Sigmoid colon (tissue), 7 donors: ENCODE results near the gene MXRA8. TPM values are rescaled to one million over a fixed set of nuclear protein-coding genes. Genes with fewer than 3 reads are reported as not detected.

Experiments
- DNase-seq: peaks from one replicate; pipeline ENCODE4 v3.0.0-alpha.2; 2019
- H3K27ac ChIP-seq, 4 donors: fragments of 200-600 bp; sonication (generic); one replicate each; pipeline ENCODE4 v1.5.1; 2016 to 2019; ENCODE audit warnings: mild to moderate bottlenecking in 1 of 4
- H3K27me3 ChIP-seq, 3 donors: fragments of 200-600 bp; sonication (generic); one replicate each; pipeline ENCODE4 v1.5.1; 2019; ENCODE audit warnings: mild to moderate bottlenecking in 1 of 3
- H3K36me3 ChIP-seq, 4 donors: fragments of 200-600 bp; sonication (generic); one replicate each; pipeline ENCODE4 v1.5.1; 2016 to 2019
- H3K4me1 ChIP-seq, 4 donors: fragments of 200-600 bp; sonication (generic); one replicate each; pipeline ENCODE4 v1.5.1; 2017 to 2019
- H3K4me3 ChIP-seq, 4 donors: fragments of 200-600 bp; sonication (generic); one replicate each; pipeline ENCODE4 v1.5.1; 2017 to 2019; ENCODE audit warnings: mild to moderate bottlenecking in 2 of 4, moderate library complexity in 1 of 4
- H3K9me3 ChIP-seq, 4 donors: fragments of 200-600 bp in 3 of 4; sonication (generic) in 3 of 4; one replicate each; pipeline versions ENCODE4 v1.5.1 to v1.6.1; 2013 to 2019
- CTCF ChIP-seq, 4 experiments: fragments of 450-650 bp in 3 of 4; fragments of 200-600 bp in 1 of 4; IDR thresholded peaks; one replicate each; pipeline ENCODE4 v1.5.1; 2016 to 2019; ENCODE audit warnings: antibody characterized with exemption in 4 of 4, mild to moderate bottlenecking in 3 of 4, moderate library complexity in 2 of 4
- EP300 ChIP-seq, 4 donors: sonication (generic); formaldehyde crosslinking; IDR thresholded peaks; one replicate each; pipeline ENCODE4 v1.6.1; 2017; ENCODE audit warnings: antibody characterized with exemption in 4 of 4
- POLR2A ChIP-seq, 2 donors: fragments of 450-650 bp; IDR thresholded peaks; one replicate each; pipeline ENCODE4 v1.6.1; 2016; ENCODE audit warnings: antibody characterized with exemption in 2 of 2, mild to moderate bottlenecking in 2 of 2, moderate library complexity in 2 of 2
- POLR2AphosphoS5 ChIP-seq, 4 donors: sonication (generic); formaldehyde crosslinking; IDR thresholded peaks; one replicate each; pipeline ENCODE4 v1.6.1; 2017; ENCODE audit warnings: antibody characterized with exemption in 4 of 4
- WGBS, 2 donors: extraction: QIAGEN DNeasy Blood & Tissue Kit; methylation state at CpG; one replicate each; pipeline ENCODE4 v1.1.7; 2013; 5-methylcytosine and 5-hydroxymethylcytosine counted together
- intact Hi-C: fragments of 100-400 bp; cut with DNase I; formaldehyde crosslinking; loops from one replicate; pipeline ENCODE4 v1.15.1; 2023
- polyA plus RNA-seq, 3 donors: library from polyadenylated mRNA; stranded (reverse); fragments of 200-250 nt; gene quantifications; one replicate each; pipeline ENCODE4 v1.2.3, GENCODE V29; 2013
- total RNA-seq, 4 donors: library from RNA; depleted of rRNA; stranded (reverse); fragments of >200 nt; gene quantifications; one replicate each; pipeline ENCODE4 v1.1.0, GENCODE V29; 2016
- donor health status: healthy with polysubstance abuse.
- donor health status: Bipolar disorder and iron deficiency.
- donor health status: healthy.

MXRA8 gene
- total and polyA plus RNA-seq, 7 donors: 2.8 to 234 (median 78.8) TPM

- intact Hi-C loops: loop anchor here (5.0 kb wide), 1 partner anchor 188 kb away; the partner anchor contains the start of gene C1orf159
- peak overlapping the region; percentile 69 to 98 (median 87) for H3K27ac ChIP-seq
- peaks cover 0 to 8% (median 2%) of the 10 kb centered on the region in 4 donors for H3K36me3 ChIP-seq
- DNase-seq: peak; percentile 92
- no peaks in the 10 kb centered on the region for H3K9me3 ChIP-seq
- H3K27me3 ChIP-seq: no peaks in the 10 kb centered on the region
- H3K4me3 ChIP-seq: peak overlapping the region; percentile 25 to 98 (median 79)
- TF ChIP-seq POLR2AphosphoS5 (IDR thresholded peaks at IDR 0.05) (peak in 3 of 4 donors; percentile 9 to 31 (median 19)), CTCF (IDR thresholded peaks at IDR 0.05) (no peak)
- WGBS, 2 donors: 9 to 14% methylated on average over 25 of the region's 25 CpGs
- H3K4me1 ChIP-seq: peaks cover 0 to 62% (median 56%) of the 10 kb centered on the region in 4 donors
These were observed 52.9 kb downstream of the MXRA8 start for GRCh38 chr1:1305300-1306069.

DNA sequence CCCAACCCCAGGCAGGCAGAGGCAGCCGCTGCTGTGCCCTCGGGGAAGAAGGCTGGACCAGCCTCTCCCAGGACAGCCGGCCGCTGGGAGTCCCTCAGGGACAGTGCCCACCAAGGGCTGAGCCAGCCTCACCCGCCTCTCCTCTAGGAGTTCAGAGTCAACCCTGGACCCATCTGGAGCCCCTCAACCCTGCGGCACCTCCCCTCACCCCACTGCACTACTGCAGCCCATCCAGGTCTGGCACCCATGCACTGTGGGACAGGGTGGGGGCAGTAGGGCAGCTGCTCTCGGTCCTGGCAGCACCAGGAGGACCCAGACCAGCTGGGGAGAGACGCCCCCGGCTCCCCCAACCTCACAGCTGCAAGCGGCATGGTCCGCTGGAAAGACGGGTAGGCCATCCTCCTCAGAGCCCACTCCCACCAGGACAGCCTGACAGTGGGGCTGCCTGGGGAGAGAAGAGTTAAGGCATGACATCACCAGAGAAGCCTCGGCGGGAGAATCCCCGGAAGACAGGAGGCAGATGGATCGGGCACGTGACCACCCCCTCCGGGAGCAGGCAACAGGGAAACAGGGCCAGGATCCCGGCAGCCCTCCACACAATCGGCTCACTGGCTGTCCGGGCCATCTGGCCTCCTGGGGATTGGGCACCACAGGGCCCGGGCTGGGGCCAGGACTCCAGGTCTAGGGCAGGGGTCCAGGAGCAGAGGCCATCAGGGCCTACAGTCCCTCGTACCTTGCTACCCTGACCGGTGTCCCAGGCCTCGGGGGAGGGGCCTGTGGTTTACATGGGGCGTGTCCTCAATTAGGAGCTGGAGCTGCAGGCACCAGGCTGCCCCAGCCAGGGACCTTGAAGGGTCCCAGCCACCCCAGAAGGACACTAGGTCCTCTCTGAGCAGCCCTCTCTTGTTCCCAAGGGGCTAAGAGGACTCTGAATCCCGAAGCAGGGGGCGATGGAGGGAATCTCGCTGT is 53.7 kb downstream of the MXRA8 start:
- H3K27ac ChIP-seq: peak overlapping the region; percentile 69 to 98 (median 87)
- H3K36me3 ChIP-seq: no peaks in the 10 kb centered on the region
- intact Hi-C loops: loop anchor here (5.0 kb wide), 1 partner anchor 187 kb away; the partner anchor contains the start of gene C1orf159
- no peaks in the 10 kb centered on the region for H3K9me3 ChIP-seq
- TF ChIP-seq EP300 (IDR thresholded peaks at IDR 0.05) (peak in 2 of 4 donors; percentile 39 to 75), CTCF (IDR thresholded peaks at IDR 0.05) (no peak), POLR2AphosphoS5 (IDR thresholded peaks at IDR 0.05) (peak in 3 of 4 donors; percentile 40 to 68 (median 62))
- H3K4me3 ChIP-seq: peak overlapping the region; percentile 25 to 98 (median 79)
- peaks cover 0 to 56% (median 49%) of the 10 kb centered on the region in 4 donors for H3K4me1 ChIP-seq
- DNase-seq: peak; percentile 96
- WGBS, 2 donors: 36 to 41% methylated on average over 29 of the region's 29 CpGs
- no peaks in the 10 kb centered on the region for H3K27me3 ChIP-seq

DNA sequence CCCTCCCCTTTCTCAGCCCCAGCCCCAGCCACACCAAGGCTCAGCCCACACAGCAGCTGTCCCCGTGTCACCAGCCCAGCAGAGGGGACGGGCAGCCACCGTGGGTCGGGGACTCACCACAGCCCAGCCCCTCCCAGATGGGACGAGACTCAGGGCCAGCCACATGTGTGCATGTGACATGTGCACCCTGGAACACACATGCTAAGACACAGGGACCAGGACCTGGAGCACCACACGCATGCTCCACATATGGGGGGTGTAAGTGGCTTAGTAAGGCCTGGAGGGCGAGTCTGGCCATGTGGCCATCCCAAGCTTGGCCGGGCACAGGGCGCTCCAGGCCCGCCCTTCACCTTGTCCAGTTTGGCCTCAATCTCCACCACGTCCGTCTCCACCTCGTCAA is 54.6 kb downstream of the MXRA8 start:
- DNase-seq: no peak
- Histone ChIP-seq H3K36me3 (no peaks in the 10 kb centered on the region), H3K4me1 (peaks cover 0 to 47% (median 41%) of the 10 kb centered on the region in 4 donors), H3K27ac (peak overlapping the region; percentile 69 to 98 (median 87)), H3K4me3 (peak overlapping the region in 1 of 4 donors; percentile 98), H3K27me3 (no peaks in the 10 kb centered on the region), H3K9me3 (no peaks in the 10 kb centered on the region)
- 84 to 87% methylated on average over 13 of the region's 13 CpGs for WGBS, 2 donors
- intact Hi-C loops: no loop called here
- TF ChIP-seq POLR2AphosphoS5 (IDR thresholded peaks at IDR 0.05) (no peak), POLR2A (IDR thresholded peaks at IDR 0.05) (no peak), EP300 (IDR thresholded peaks at IDR 0.05) (no peak), CTCF (IDR thresholded peaks at IDR 0.05) (no peak)

- DNase-seq: no peak
- no peaks in the 10 kb centered on the region for H3K9me3 ChIP-seq
- no peaks in the 10 kb centered on the region for H3K27me3 ChIP-seq
- 76 to 85% methylated on average over 31 of the region's 31 CpGs for WGBS, 2 donors
- H3K4me3 ChIP-seq: no peak overlapping the region
- TF ChIP-seq EP300 (IDR thresholded peaks at IDR 0.05): no peak
- no peak for TF ChIP-seq POLR2A (IDR thresholded peaks at IDR 0.05)
- intact Hi-C loops: no loop called here
- peaks cover 0 to 44% (median 40%) of the 10 kb centered on the region in 4 donors for H3K4me1 ChIP-seq
- H3K36me3 ChIP-seq: peaks cover 0 to 2% (median 1%) of the 10 kb centered on the region in 4 donors
- H3K27ac ChIP-seq: peak overlapping the region in 1 of 4 donors; percentile 92
These were observed 55.3 kb downstream of the MXRA8 start for GRCh38 chr1:1302951-1303509.

Other genes with a start within 250 kb of the MXRA8 start
- 10 to 100 TPM in 2 of 4 donors, 1 to 10 TPM in 2; 7.9 to 13.8 (median 10.4) TPM for gene C1orf159, start 242.5 kb downstream of the MXRA8 start, total RNA-seq
- gene C1orf159, start 242.5 kb downstream of the MXRA8 start, polyA plus RNA-seq: 10 to 100 TPM in 1 of 3 donors, 1 to 10 TPM in 2; 6.6 to 25.3 (median 6.9) TPM
- not detected for gene TTLL10, start 184.7 kb downstream of the MXRA8 start, total RNA-seq
- gene TTLL10, start 184.7 kb downstream of the MXRA8 start, polyA plus RNA-seq: under 1 TPM; 0.46 to 0.70 (median 0.60) TPM
- gene TNFRSF18, start 152.0 kb downstream of the MXRA8 start, total RNA-seq: under 1 TPM in 1 of 4 donors, not detected in 3; 0.71 TPM
- 1 to 10 TPM in 2 of 3 donors, not detected in 1; 1.2 to 3.9 TPM for gene TNFRSF18, start 152.0 kb downstream of the MXRA8 start, polyA plus RNA-seq
- gene TNFRSF4, start 144.4 kb downstream of the MXRA8 start, total RNA-seq: 1 to 10 TPM in 1 of 4 donors, under 1 TPM in 1, not detected in 2; 0.95 to 1.8 TPM
- gene TNFRSF4, start 144.4 kb downstream of the MXRA8 start, polyA plus RNA-seq: 1 to 10 TPM; 1.2 to 8.6 (median 1.2) TPM
- gene SDF4, start 126.6 kb downstream of the MXRA8 start, total RNA-seq: 10 to 100 TPM; 73.4 to 95.6 (median 81.9) TPM
- gene SDF4, start 126.6 kb downstream of the MXRA8 start, polyA plus RNA-seq: 100 to 1,000 TPM in 1 of 3 donors, 10 to 100 TPM in 2; 33.0 to 181 (median 40.2) TPM
- gene B3GALT6, start 126.3 kb downstream of the MXRA8 start, total RNA-seq: 10 to 100 TPM in 2 of 4 donors, 1 to 10 TPM in 2; 8.6 to 12.5 (median 10.3) TPM
- gene B3GALT6, start 126.3 kb downstream of the MXRA8 start, polyA plus RNA-seq: 1 to 10 TPM; 1.8 to 9.6 (median 2.5) TPM
- 1 to 10 TPM in 2 of 4 donors, not detected in 2; 1.9 to 5.7 TPM for gene C1QTNF12, start 111.8 kb downstream of the MXRA8 start, total RNA-seq
- gene C1QTNF12, start 111.8 kb downstream of the MXRA8 start, polyA plus RNA-seq: 10 to 100 TPM; 17.6 to 28.7 (median 23.4) TPM
- 10 to 100 TPM; 33.1 to 44.3 (median 34.0) TPM for gene UBE2J2, start 84.7 kb downstream of the MXRA8 start, total RNA-seq
- 10 to 100 TPM; 32.4 to 63.6 (median 54.6) TPM for gene UBE2J2, start 84.7 kb downstream of the MXRA8 start, polyA plus RNA-seq
- 1 to 10 TPM; 1.2 to 5.0 (median 3.2) TPM for gene SCNN1D, start 78.1 kb downstream of the MXRA8 start, total RNA-seq
- gene SCNN1D, start 78.1 kb downstream of the MXRA8 start, polyA plus RNA-seq: 1 to 10 TPM in 1 of 3 donors, under 1 TPM in 1, not detected in 1; under 0.01 to 3.2 TPM
- 10 to 100 TPM; 21.4 to 57.1 (median 33.4) TPM for gene ACAP3, start 50.6 kb downstream of the MXRA8 start, total RNA-seq
- 10 to 100 TPM in 1 of 3 donors, 1 to 10 TPM in 2; 7.2 to 41.8 (median 8.3) TPM for gene ACAP3, start 50.6 kb downstream of the MXRA8 start, polyA plus RNA-seq
- 10 to 100 TPM; 15.7 to 24.0 (median 20.4) TPM for gene PUSL1, start 50.0 kb downstream of the MXRA8 start, total RNA-seq
- 10 to 100 TPM; 12.6 to 22.3 (median 12.7) TPM for gene PUSL1, start 50.0 kb downstream of the MXRA8 start, polyA plus RNA-seq
- gene INTS11, start 33.9 kb downstream of the MXRA8 start, total RNA-seq: 100 to 1,000 TPM in 1 of 4 donors, 10 to 100 TPM in 3; 83.8 to 135 (median 93.4) TPM
- 100 to 1,000 TPM in 1 of 3 donors, 10 to 100 TPM in 2; 58.3 to 117 (median 62.7) TPM for gene INTS11, start 33.9 kb downstream of the MXRA8 start, polyA plus RNA-seq
- 10 to 100 TPM in 2 of 4 donors, 1 to 10 TPM in 2; 8.4 to 21.6 (median 10.5) TPM for gene CPTP, start 33.8 kb downstream of the MXRA8 start, total RNA-seq
- 10 to 100 TPM; 41.4 to 57.1 (median 42.0) TPM for gene CPTP, start 33.8 kb downstream of the MXRA8 start, polyA plus RNA-seq
- not detected for gene TAS1R3, start 27.3 kb downstream of the MXRA8 start, total RNA-seq
- gene TAS1R3, start 27.3 kb downstream of the MXRA8 start, polyA plus RNA-seq: under 1 TPM in 2 of 3 donors, not detected in 1; 0.60 to 0.64 TPM
- gene DVL1, start 9.1 kb downstream of the MXRA8 start, total RNA-seq: 10 to 100 TPM; 50.7 to 85.0 (median 61.9) TPM
- gene DVL1, start 9.1 kb downstream of the MXRA8 start, polyA plus RNA-seq: 10 to 100 TPM; 25.8 to 59.9 (median 36.3) TPM
- 100 to 1,000 TPM in 3 of 4 donors, 10 to 100 TPM in 1; 89.3 to 143 (median 124) TPM for gene AURKAIP1, start 16.7 kb upstream of the MXRA8 start, total RNA-seq
- 100 to 1,000 TPM; 263 to 288 (median 271) TPM for gene AURKAIP1, start 16.7 kb upstream of the MXRA8 start, polyA plus RNA-seq
- gene CCNL2, start 40.8 kb upstream of the MXRA8 start, total RNA-seq: 100 to 1,000 TPM; 139 to 375 (median 173) TPM
- 10 to 100 TPM; 15.0 to 99.6 (median 16.2) TPM for gene CCNL2, start 40.8 kb upstream of the MXRA8 start, polyA plus RNA-seq
- 100 to 1,000 TPM; 133 to 235 (median 206) TPM for gene MRPL20, start 48.7 kb upstream of the MXRA8 start, total RNA-seq
- 100 to 1,000 TPM; 155 to 216 (median 171) TPM for gene MRPL20, start 48.7 kb upstream of the MXRA8 start, polyA plus RNA-seq
- gene ANKRD65, start 62.7 kb upstream of the MXRA8 start, total RNA-seq: 10 to 100 TPM; 10.0 to 23.0 (median 15.8) TPM
- gene ANKRD65, start 62.7 kb upstream of the MXRA8 start, polyA plus RNA-seq: 1 to 10 TPM in 2 of 3 donors, under 1 TPM in 1; 0.69 to 5.4 (median 3.8) TPM
- 100 to 1,000 TPM in 1 of 4 donors, 10 to 100 TPM in 3; 47.1 to 107 (median 71.1) TPM for gene VWA1, start 77.1 kb upstream of the MXRA8 start, total RNA-seq
- gene VWA1, start 77.1 kb upstream of the MXRA8 start, polyA plus RNA-seq: 10 to 100 TPM in 1 of 3 donors, 1 to 10 TPM in 2; 2.4 to 44.2 (median 3.7) TPM
- gene ATAD3C, start 91.1 kb upstream of the MXRA8 start, total RNA-seq: under 1 TPM; 0.16 to 0.55 (median 0.45) TPM
- 1 to 10 TPM in 1 of 3 donors, under 1 TPM in 1, not detected in 1; under 0.01 to 1.5 TPM for gene ATAD3C, start 91.1 kb upstream of the MXRA8 start, polyA plus RNA-seq
- 10 to 100 TPM; 11.1 to 47.1 (median 13.1) TPM for gene ATAD3B, start 113.2 kb upstream of the MXRA8 start, total RNA-seq
- gene ATAD3B, start 113.2 kb upstream of the MXRA8 start, polyA plus RNA-seq: 10 to 100 TPM in 1 of 3 donors, 1 to 10 TPM in 2; 4.8 to 49.4 (median 5.3) TPM
- 10 to 100 TPM in 3 of 4 donors, 1 to 10 TPM in 1; 8.6 to 14.7 (median 12.1) TPM for gene ATAD3A, start 153.6 kb upstream of the MXRA8 start, total RNA-seq
- 10 to 100 TPM; 12.6 to 40.4 (median 13.6) TPM for gene ATAD3A, start 153.6 kb upstream of the MXRA8 start, polyA plus RNA-seq
- gene TMEM240, start 182.1 kb upstream of the MXRA8 start, total RNA-seq: 10 to 100 TPM; 15.3 to 35.2 (median 17.6) TPM
- gene TMEM240, start 182.1 kb upstream of the MXRA8 start, polyA plus RNA-seq: 1 to 10 TPM in 2 of 3 donors, not detected in 1; 3.7 to 4.8 TPM
- 100 to 1,000 TPM in 3 of 4 donors, 10 to 100 TPM in 1; 98.9 to 119 (median 109) TPM for gene SSU72, start 216.3 kb upstream of the MXRA8 start, total RNA-seq
- 100 to 1,000 TPM; 129 to 165 (median 150) TPM for gene SSU72, start 216.3 kb upstream of the MXRA8 start, polyA plus RNA-seq
- 1 to 10 TPM in 3 of 4 donors, under 1 TPM in 1; 0.82 to 2.8 (median 1.6) TPM for gene FNDC10, start 241.6 kb upstream of the MXRA8 start, total RNA-seq
- gene FNDC10, start 241.6 kb upstream of the MXRA8 start, polyA plus RNA-seq: 1 to 10 TPM; 1.2 to 3.5 (median 2.8) TPM